Adrenal gland (tissue), 12 donors: ENCODE measurements around the gene C16orf78. TPM values are rescaled to one million over a fixed set of nuclear protein-coding genes. Genes with fewer than 3 reads are reported as not detected.

Source experiments
- DNase-seq, 7 donors: peaks; one replicate each; pipeline ENCODE4 v3.0.0-alpha.2; 2019 to 2020
- H3K27ac ChIP-seq, 5 donors: fragments of 200-600 bp; sonication (generic) in 4 of 5; 1 replicate in 3 of 5; 2 replicates in 2 of 5; pipeline versions ENCODE4 v1.5.1 to v1.8.0; 2016 to 2020; ENCODE audit warnings: mild to moderate bottlenecking in 1 of 5
- H3K27me3 ChIP-seq: fragments of 200-600 bp; 2 replicates; pipeline ENCODE4 v1.8.0; 2021
- H3K36me3 ChIP-seq, 2 donors: fragments of 200-600 bp; replicated peaks in 1 of 2; 1 replicate in 1 of 2; 2 replicates in 1 of 2; pipeline versions ENCODE4 v1.5.1 to v1.8.0; 2018 to 2022
- H3K4me1 ChIP-seq, 2 donors: fragments of 200-600 bp; replicated peaks in 1 of 2; 1 replicate in 1 of 2; 2 replicates in 1 of 2; pipeline versions ENCODE4 v1.5.1 to v1.8.0; 2018 to 2021
- H3K4me3 ChIP-seq, 4 donors: fragments of 200-600 bp; sonication (generic) in 3 of 4; one replicate each; pipeline ENCODE4 v1.5.1; 2016 to 2018
- H3K9me3 ChIP-seq, 3 donors: fragments of 200-600 bp; sonication (generic) in 1 of 3; replicated peaks in 1 of 3; 1 replicate in 2 of 3; 2 replicates in 1 of 3; pipeline versions ENCODE4 v1.5.1 to v1.8.0; 2016 to 2021
- POLR2A ChIP-seq, 2 donors: fragments of 450-650 bp; IDR thresholded peaks; one replicate each; pipeline ENCODE4 v1.6.1; 2017; ENCODE audit warnings: antibody characterized with exemption in 2 of 2, mild to moderate bottlenecking in 2 of 2, moderate library complexity in 1 of 2
- WGBS, 4 donors: extraction: QIAGEN DNeasy Blood & Tissue Kit in 2 of 4; methylation state at CpG; one replicate each; pipeline versions ENCODE4 v1.1.5 to v1.1.7; 2013 to 2017; 5-methylcytosine and 5-hydroxymethylcytosine counted together
- intact Hi-C, 2 donors: fragments of 100-400 bp; cut with DNase I; formaldehyde crosslinking; loops; one replicate each; pipeline versions ENCODE4 v1.14.1 to v1.15.0; 2022 to 2023
- polyA plus RNA-seq, 3 donors: library from polyadenylated mRNA; stranded (reverse); fragments of 200-250 nt in 2 of 3; fragments of 350-450 nt in 1 of 3; fragmentation: Illumina TruSeq in 1 of 3; extraction: RNeasy Lipid Tissue Mini Kit (QIAGEN cat#74804) in 1 of 3; gene quantifications; one replicate each; pipeline ENCODE4 v1.2.3, GENCODE V29; 2013 to 2014
- total RNA-seq, 9 donors: library from RNA; depleted of rRNA in 4 of 9; stranded (reverse); fragments of >200 nt in 4 of 9; fragments of 120-200 nt in 1 of 9; fragmentation: NEBNext Ultra II Directional in 1 of 9; extraction: Animal tissue kit (Norgen Biotek cat#: 25700) in 1 of 9; gene quantifications; one replicate each; pipeline versions ENCODE4 v1.1.0 to v1.2.4, GENCODE V29; 2013 to 2023
- TF ChIP-seq, protein P1 (sequence below), 6 experiments: fragments of 450-650 bp in 4 of 6; fragments of 200-600 bp in 2 of 6; sonication (generic) in 1 of 6; IDR thresholded peaks; 1 replicate in 5 of 6; 2 replicates in 1 of 6; pipeline versions ENCODE4 v1.5.1 to v1.8.0; 2016 to 2021; ENCODE audit warnings: antibody characterized with exemption in 6 of 6, mild to moderate bottlenecking in 2 of 6, moderate library complexity in 1 of 6
- donor health status: healthy with polysubstance abuse.
- donor health status: Bipolar disorder and iron deficiency.
- donor health status: DM: yes; HTN: yes; CAD: no.
- donor health status: DM: no; HTN: no; CAD: no.
- donor health status: DM: no; HTN: no; CAD: no.
- donor health status: DM: yes; HTN: yes; CAD: no.

Gene C16orf78
- total and polyA plus RNA-seq, 12 donors: not detected

DNA sequence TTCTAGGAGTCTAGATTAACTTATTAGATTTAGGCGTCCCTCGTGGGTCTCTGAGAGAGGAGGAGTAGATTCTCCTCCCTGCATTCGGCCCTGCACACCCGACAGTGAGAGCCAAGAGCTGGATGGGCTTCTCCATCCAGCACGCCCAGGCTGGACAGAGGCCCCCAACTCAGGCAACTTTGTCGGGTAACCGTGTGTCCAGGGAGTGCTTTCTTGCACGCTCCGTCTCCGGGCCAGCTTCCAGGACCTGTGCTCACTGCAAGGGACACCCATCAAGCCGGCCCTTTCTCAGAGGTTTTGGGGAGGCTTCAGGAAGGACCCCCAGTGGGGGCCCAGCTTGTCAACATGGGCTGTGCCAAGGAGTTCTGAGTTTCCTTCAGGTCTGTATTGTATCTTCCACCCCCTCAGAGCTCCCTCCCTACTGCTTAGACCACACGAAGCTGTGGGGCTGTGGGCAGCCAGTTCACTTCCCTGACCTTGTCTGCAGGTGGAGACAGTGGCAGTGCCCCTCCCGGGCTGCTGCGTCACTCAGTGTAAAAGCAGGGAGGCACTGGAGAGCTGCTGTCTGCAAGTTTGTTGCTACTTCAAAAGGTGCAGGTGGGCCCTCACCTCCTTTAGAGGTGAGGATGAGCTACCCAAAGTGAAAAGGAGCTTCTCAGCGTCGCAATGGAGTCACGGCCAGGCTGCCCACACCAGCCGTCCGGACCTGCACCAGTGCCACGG, 24.0 kb upstream of the C16orf78 start:
- Histone ChIP-seq H3K4me3 (no peak overlapping the region), H3K9me3 (no peaks in the 10 kb centered on the region), H3K4me1 (no peaks in the 10 kb centered on the region), H3K27me3 (peaks cover 18% of the 10 kb centered on the region), H3K27ac (no peak overlapping the region), H3K36me3 (no peaks in the 10 kb centered on the region)
- DNase-seq: no peak
- TF ChIP-seq POLR2A (IDR thresholded peaks at IDR 0.05): no peak
- TF ChIP-seq, protein P1, sequence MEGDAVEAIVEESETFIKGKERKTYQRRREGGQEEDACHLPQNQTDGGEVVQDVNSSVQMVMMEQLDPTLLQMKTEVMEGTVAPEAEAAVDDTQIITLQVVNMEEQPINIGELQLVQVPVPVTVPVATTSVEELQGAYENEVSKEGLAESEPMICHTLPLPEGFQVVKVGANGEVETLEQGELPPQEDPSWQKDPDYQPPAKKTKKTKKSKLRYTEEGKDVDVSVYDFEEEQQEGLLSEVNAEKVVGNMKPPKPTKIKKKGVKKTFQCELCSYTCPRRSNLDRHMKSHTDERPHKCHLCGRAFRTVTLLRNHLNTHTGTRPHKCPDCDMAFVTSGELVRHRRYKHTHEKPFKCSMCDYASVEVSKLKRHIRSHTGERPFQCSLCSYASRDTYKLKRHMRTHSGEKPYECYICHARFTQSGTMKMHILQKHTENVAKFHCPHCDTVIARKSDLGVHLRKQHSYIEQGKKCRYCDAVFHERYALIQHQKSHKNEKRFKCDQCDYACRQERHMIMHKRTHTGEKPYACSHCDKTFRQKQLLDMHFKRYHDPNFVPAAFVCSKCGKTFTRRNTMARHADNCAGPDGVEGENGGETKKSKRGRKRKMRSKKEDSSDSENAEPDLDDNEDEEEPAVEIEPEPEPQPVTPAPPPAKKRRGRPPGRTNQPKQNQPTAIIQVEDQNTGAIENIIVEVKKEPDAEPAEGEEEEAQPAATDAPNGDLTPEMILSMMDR (IDR thresholded peaks at IDR 0.05): no peak
- intact Hi-C loops: loop anchor here (2.0 to 5.0 kb wide), 2 partner anchors 662 to 663 kb away; no protein-coding TSS in a partner anchor
- 44 to 57% (median 51%) methylated on average over 16 to 20 of the region's 20 CpGs for WGBS, 4 donors

DNA sequence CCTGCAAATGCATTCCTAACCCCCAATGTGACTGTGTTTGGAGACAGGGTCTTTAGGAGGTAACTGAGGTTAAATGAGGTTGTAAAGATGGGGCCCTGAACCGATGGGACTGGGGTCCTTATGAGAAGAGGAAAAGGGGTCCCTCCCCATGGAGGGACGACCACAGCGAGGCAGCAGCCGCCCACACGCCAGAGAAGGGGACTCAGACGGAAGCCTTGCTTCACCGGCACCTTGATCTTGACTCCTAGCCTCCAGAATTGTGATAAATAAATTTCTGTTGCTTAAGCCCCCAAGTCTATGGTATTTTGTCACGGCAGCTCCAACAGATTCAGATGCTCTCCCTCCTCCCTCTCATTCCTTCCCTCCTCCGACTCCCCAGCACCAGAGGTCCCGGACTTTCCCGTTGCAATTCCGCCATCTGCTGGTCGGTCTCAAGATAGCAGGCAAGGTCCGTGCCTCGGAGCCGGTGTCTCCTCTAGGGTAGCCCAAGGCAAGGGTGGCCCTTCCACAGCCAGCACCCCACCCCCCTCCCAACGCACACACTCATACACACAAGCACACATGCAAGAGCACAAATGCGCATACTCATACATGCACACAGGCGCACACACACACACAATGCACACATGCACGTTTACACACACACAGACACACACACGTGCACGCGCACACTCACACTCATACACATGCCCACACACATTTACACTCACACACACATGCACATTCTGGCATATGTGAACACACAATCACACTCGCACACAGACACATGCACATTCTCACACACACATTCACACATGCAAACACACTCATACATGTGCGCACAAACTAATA, 23.1 kb upstream of the C16orf78 start:
- Histone ChIP-seq H3K36me3 (no peaks in the 10 kb centered on the region), H3K27me3 (peaks cover 18% of the 10 kb centered on the region), H3K4me1 (no peaks in the 10 kb centered on the region), H3K9me3 (no peaks in the 10 kb centered on the region), H3K27ac (no peak overlapping the region), H3K4me3 (no peak overlapping the region)
- intact Hi-C loops: loop anchor here in 1 of 2 donors (5.0 kb wide), 1 partner anchor 663 kb away; no protein-coding TSS in a partner anchor
- DNase-seq: peak; percentile 44 to 82 (median 66)
- WGBS, 4 donors: 23 to 37% (median 30%) methylated on average over 22 to 25 of the region's 25 CpGs
- no peak for TF ChIP-seq POLR2A (IDR thresholded peaks at IDR 0.05)
- TF ChIP-seq, protein P1 (IDR thresholded peaks at IDR 0.05): peak; percentile 55 to 78 (median 76)

DNA sequence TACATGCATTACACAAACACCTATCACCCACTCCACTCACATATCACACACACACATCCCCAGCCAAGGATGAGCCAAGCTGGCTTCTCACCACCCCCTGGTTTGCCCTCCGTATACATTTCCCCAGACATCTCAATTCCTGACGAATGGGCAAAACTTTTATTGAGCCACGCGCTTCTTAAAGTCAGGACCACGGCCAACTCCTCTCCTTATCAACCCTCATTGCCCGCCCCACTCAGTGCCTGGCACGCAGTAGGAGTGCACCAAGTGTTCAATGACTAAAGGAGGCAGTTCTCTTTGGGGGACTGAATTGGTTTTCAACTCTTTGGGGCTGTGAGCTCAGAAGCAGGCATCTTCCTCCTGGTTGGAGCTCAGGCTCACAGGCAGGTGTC, 22.5 kb upstream of the C16orf78 start:
- Histone ChIP-seq H3K9me3 (no peaks in the 10 kb centered on the region), H3K36me3 (no peaks in the 10 kb centered on the region), H3K27me3 (peaks cover 18% of the 10 kb centered on the region), H3K4me3 (no peak overlapping the region), H3K27ac (no peak overlapping the region), H3K4me1 (no peaks in the 10 kb centered on the region)
- DNase-seq: no peak
- 16 to 26% (median 22%) methylated on average over 7 of the region's 7 CpGs for WGBS, 4 donors
- intact Hi-C loops: loop anchor here in 1 of 2 donors (5.0 kb wide), 1 partner anchor 664 kb away; no protein-coding TSS in a partner anchor
- TF ChIP-seq, protein P1 (IDR thresholded peaks at IDR 0.05): no peak
- TF ChIP-seq POLR2A (IDR thresholded peaks at IDR 0.05): no peak

DNA sequence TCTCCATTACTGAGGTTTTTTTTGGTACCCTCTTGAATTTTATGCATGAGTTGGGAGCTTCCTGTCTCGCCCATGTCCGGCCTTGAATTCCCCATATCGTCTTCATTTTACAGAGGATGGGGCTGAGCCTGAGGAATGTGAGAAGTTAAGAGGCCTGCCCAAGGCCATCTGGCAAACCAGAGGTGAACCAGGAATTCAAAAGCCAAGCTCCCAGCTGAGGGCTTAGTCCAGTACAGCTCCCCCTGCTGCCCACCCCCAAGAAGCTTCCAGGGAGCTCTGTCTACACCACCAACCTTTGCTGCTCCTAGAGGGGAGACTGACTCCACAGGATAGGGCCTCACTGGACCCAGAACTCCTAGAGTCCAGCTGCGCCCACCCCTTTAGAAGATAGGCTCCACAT, 20.7 kb upstream of the C16orf78 start:
- 35 to 43% (median 39%) methylated on average over 3 to 4 of the region's 4 CpGs for WGBS, 4 donors

More for the DNA sequence above, 20.7 kb upstream of the C16orf78 start:
- no peak for DNase-seq
- Histone ChIP-seq H3K4me1 (no peaks in the 10 kb centered on the region), H3K4me3 (no peak overlapping the region), H3K27ac (no peak overlapping the region), H3K36me3 (no peaks in the 10 kb centered on the region), H3K27me3 (peaks cover 18% of the 10 kb centered on the region), H3K9me3 (no peaks in the 10 kb centered on the region)
- intact Hi-C loops: loop anchor here in 1 of 2 donors (5.0 kb wide), 1 partner anchor 666 kb away; no protein-coding TSS in a partner anchor
- TF ChIP-seq POLR2A (IDR thresholded peaks at IDR 0.05): no peak
- TF ChIP-seq, protein P1 (IDR thresholded peaks at IDR 0.05): no peak
